BE2C (cell line): ENCODE data around the gene TM4SF20.

Source experiments
- DNase-seq: peaks from one replicate; pipeline ENCODE4 v3.0.0-alpha.2; 2020
- H3K27me3 ChIP-seq: fragments of 250-450 bp; sonication (Bioruptor Pico); 2 replicates; pipeline ENCODE4 v1.5.1; 2020; ENCODE audit warnings: mild to moderate bottlenecking
- H3K36me3 ChIP-seq: fragments of 250-450 bp; sonication (Bioruptor Pico); 2 replicates; pipeline ENCODE4 v1.5.1; 2020; ENCODE audit warnings: mild to moderate bottlenecking
- H3K4me1 ChIP-seq: fragments of 250-450 bp; sonication (Bioruptor Pico); 2 replicates; pipeline ENCODE4 v1.5.1; 2020
- H3K4me3 ChIP-seq: 2 replicates; pipeline ENCODE4 v1.5.1; 2011; ENCODE audit warnings: low read depth, low read length
- H3K9me3 ChIP-seq: fragments of 250-450 bp; sonication (Bioruptor Pico); 2 replicates; pipeline ENCODE4 v1.5.1; 2020
- CTCF ChIP-seq: IDR thresholded peaks from 2 replicates; pipeline ENCODE4 v1.5.1; 2012; ENCODE audit warnings: mild to moderate bottlenecking, low read depth, low read length

Gene TM4SF20

DNA sequence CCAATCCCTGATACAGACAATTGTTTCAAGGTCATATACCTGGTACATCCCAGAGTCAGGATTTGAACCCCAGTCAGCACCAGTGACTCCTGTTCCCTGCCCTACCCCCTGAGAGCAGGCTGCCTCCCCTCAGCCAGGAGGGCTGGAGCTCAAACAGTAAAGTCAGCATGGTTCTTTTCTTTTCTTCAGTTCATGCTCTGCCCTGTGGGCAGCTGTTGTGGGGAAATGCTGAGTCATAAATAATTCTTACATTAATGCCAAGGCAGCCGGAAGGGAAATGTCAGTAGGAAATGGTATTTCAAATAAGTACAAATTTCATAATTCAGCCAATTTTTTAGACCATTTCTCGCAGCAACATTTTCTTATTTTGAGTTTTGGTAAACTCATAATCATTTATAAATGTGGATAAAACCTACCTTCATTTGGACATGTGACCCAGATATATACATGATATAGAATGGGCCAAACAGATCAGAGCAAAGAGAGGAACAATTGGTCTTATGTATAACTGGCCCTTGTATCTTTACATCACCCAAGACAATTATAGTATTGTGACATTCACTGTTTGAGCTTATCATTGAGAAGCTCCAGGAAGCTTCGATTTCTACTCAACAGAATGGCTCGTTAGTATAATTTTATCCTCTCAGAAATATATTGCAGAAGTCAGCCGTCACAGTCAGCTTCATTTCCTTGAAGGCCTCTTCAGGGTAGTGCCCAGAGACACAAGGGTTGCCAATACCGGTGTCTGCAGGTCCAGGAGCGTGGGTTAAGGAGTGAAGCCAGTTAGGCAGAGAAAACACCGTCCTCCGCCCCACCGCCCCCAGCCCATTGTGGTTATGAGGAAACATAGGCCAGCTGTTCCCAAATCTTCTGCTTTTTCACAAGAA is 36.7 kb upstream of the TM4SF20 start:
- no peaks in the 10 kb centered on the region for H3K9me3 ChIP-seq
- DNase-seq: no peak
- TF ChIP-seq CTCF: no peak
- H3K4me1 ChIP-seq: peaks cover 8% of the 10 kb centered on the region
- H3K4me3 ChIP-seq: no peak overlapping the region
- H3K36me3 ChIP-seq: no peaks in the 10 kb centered on the region
- no peaks in the 10 kb centered on the region for H3K27me3 ChIP-seq

DNA sequence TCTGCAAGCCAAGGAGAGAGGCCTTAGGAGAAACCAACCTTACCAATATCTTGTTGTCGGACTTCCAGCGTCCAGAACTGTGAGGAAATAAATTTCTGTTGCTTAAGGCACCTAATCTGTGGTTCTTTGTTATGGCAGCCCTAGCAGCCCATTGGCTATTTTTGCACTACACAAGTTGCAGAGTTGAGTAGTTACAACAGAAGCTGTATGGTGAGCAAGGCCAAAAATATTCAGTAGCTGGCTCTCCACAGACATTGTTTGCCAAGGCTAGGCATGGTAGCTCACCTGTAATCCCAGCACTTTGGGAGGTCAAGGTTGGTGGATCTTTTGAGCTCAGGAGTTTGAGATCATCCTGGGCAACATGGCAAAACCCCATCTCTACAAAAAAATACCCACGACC is 35.7 kb upstream of the TM4SF20 start:
- DNase-seq: no peak
- no peaks in the 10 kb centered on the region for H3K36me3 ChIP-seq
- no peak overlapping the region for H3K4me3 ChIP-seq

GRCh38 chr2:227413371-227413770 is 34.3 kb upstream of the TM4SF20 start:
- TF ChIP-seq CTCF: no peak
- H3K27me3 ChIP-seq: no peaks in the 10 kb centered on the region
- no peaks in the 10 kb centered on the region for H3K9me3 ChIP-seq
- H3K4me3 ChIP-seq: no peak overlapping the region
- no peak for DNase-seq
- peaks cover 8% of the 10 kb centered on the region for H3K4me1 ChIP-seq
- H3K36me3 ChIP-seq: no peaks in the 10 kb centered on the region

More for the DNA sequence above, 35.7 kb upstream of the TM4SF20 start:
- no peaks in the 10 kb centered on the region for H3K27me3 ChIP-seq
- TF ChIP-seq CTCF: no peak
- peaks cover 8% of the 10 kb centered on the region for H3K4me1 ChIP-seq
- H3K9me3 ChIP-seq: no peaks in the 10 kb centered on the region

DNA sequence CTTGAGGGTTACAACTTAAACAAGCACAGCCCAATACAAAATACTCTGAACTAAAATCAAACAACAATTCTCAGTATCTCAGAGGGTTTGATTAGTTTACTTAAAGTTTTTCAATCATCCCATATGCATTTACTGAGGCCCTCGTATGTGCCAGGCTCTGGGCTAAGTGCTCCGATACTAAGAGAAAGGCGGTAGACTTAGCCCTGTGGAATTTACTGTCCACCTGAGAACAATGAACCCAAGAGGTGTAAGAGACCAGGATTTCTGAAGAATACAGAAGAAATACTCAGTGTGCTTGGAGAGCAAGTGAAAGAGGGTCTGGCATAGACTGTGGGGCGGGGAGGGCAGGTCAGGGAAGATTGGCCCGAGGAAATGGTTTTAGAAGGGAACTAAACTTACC is 33.8 kb upstream of the TM4SF20 start:
- TF ChIP-seq CTCF: no peak
- H3K27me3 ChIP-seq: no peaks in the 10 kb centered on the region
- no peak overlapping the region for H3K4me3 ChIP-seq
- peaks cover 8% of the 10 kb centered on the region for H3K4me1 ChIP-seq
- H3K36me3 ChIP-seq: no peaks in the 10 kb centered on the region
- no peak for DNase-seq
- no peaks in the 10 kb centered on the region for H3K9me3 ChIP-seq

GRCh38 chr2:227411990-227412350 is 32.9 kb upstream of the TM4SF20 start:
- peaks cover 8% of the 10 kb centered on the region for H3K4me1 ChIP-seq
- no peaks in the 10 kb centered on the region for H3K9me3 ChIP-seq
- H3K36me3 ChIP-seq: no peaks in the 10 kb centered on the region
- no peak for TF ChIP-seq CTCF
- no peak for DNase-seq
- H3K27me3 ChIP-seq: no peaks in the 10 kb centered on the region
- H3K4me3 ChIP-seq: no peak overlapping the region

GRCh38 chr2:227411320-227411989 is 32.3 kb upstream of the TM4SF20 start:
- Histone ChIP-seq H3K27me3 (no peaks in the 10 kb centered on the region), H3K9me3 (no peaks in the 10 kb centered on the region), H3K4me3 (no peak overlapping the region), H3K36me3 (no peaks in the 10 kb centered on the region), H3K4me1 (peaks cover 8% of the 10 kb centered on the region)
- DNase-seq: no peak
- no peak for TF ChIP-seq CTCF
